Measurements from ENCODE around the gene CRMP1. TPM values are rescaled to one million over a fixed set of nuclear protein-coding genes. Genes with fewer than 3 reads are reported as not detected.
A peak's percentile ranks its signal among the peaks of the same experiment; 100 is the strongest.

CRMP1 gene
- total and polyA plus RNA-seq, 2 of the 8 experiments (the other 6 are each of a cell fraction or from before 2014, with no cell fraction given) = 120 to 131 TPM

DNA sequence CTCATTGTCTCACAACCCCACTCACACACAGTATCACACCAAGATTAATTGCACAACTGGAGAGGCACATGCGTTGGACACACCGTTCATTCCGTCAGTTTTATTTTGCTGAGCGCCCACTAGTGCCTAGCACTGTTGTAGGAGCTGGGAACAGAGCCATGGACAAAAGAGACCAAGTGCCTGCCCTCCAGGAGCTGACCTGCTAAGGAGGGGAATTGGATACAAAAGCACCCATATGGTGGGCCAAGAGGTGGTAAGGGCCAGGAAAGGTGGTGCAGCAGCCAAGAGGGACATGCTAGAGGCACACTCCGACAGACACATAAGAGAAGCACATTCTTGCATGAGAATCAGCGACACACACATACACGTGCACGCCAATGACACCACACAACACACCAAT is 705 bp upstream of the CRMP1 start:
- Histone ChIP-seq H3K36me3 (ENCODE audit: control insufficient read depth in 2 of 4, insufficient read depth in 4 of 4, low read length in 3 of 4) (no peaks in the 10 kb centered on the region), H3K14ac (ENCODE audit: insufficient read length) (no peak overlapping the region), H3K79me2 (ENCODE audit: control insufficient read depth in 1 of 2, insufficient read depth in 2 of 2, low read length in 2 of 2) (no peaks in the 10 kb centered on the region), H3K4ac (replicated peaks; ENCODE audit: insufficient read length, low read depth, low read length) (no peak overlapping the region), H3K23ac (ENCODE audit: insufficient read length) (no peak overlapping the region), H4K91ac (replicated peaks; ENCODE audit: insufficient read length, low read length) (no peak overlapping the region), H2AK5ac (ENCODE audit: low read depth, low read length) (peak overlapping the region; percentile 32; the same call in 1 of the 2 replicates), H3K4me3 (ENCODE audit: extremely low read depth in 1 of 4, insufficient read depth in 2 of 4, low read depth in 3 of 4, low read length in 4 of 4) (peak overlapping the region in 3 of 4 experiments; percentile 13 to 51 (median 43); a peak in 5 of 8 replicates), H3K4me2 (ENCODE audit: insufficient read depth in 1 of 2, low read depth in 2 of 2, low read length in 2 of 2) (peak overlapping the region; percentile 73 to 83), H3K56ac (replicated peaks; ENCODE audit: insufficient read length, low read depth, low read length) (no peak overlapping the region), H3K4me1 (replicated peaks in 1 of 4; ENCODE audit: control insufficient read depth in 3 of 4, insufficient read depth in 4 of 4, low read length in 3 of 4) (peaks cover 13 to 35% (median 22%) of the 10 kb centered on the region in 4 experiments), H4K5ac (ENCODE audit: insufficient read length, low read depth, low read length) (no peak overlapping the region), H2BK120ac (replicated peaks; ENCODE audit: low read depth, low read length) (no peak overlapping the region), H3K9ac (replicated peaks in 1 of 4; ENCODE audit: extremely low read depth in 1 of 4, low read depth in 3 of 4, low read length in 3 of 4) (no peak overlapping the region), H3K9me3 (ENCODE audit: insufficient read depth in 2 of 2, low read depth in 1 of 2, low read length in 1 of 2) (peaks cover 3 to 5% of the 10 kb centered on the region in 2 experiments; a peak in 2 of 4 replicates), H4K20me1 (replicated peaks in 1 of 2; ENCODE audit: control insufficient read depth in 1 of 2, insufficient read depth in 2 of 2, low read length in 2 of 2) (peaks cover 10 to 17% of the 10 kb centered on the region in 2 experiments), H2BK15ac (ENCODE audit: low read length) (peak overlapping the region; percentile 100), H3K27ac (ENCODE audit: low read depth, low read length) (no peak overlapping the region), H4K8ac (ENCODE audit: extremely low read depth, insufficient read depth, low read length) (no peak overlapping the region), H3K23me2 (ENCODE audit: low read depth, low read length) (peaks cover 15% of the 10 kb centered on the region), H2BK5ac (ENCODE audit: low read depth, low read length) (no peak overlapping the region), H2BK12ac (ENCODE audit: low read depth, low read length) (peak overlapping the region; percentile 45; the same call in 1 of the 2 replicates), H2BK20ac (ENCODE audit: low read length) (peak overlapping the region; percentile 49; the same call in 1 of the 2 replicates), H3K27me3 (replicated peaks in 1 of 4; ENCODE audit: control insufficient read depth in 3 of 4, extremely low read depth in 1 of 4, insufficient read depth in 3 of 4, low read length in 3 of 4) (peaks cover 27 to 81% (median 66%) of the 10 kb centered on the region in 4 experiments), H3K18ac (ENCODE audit: extremely low read depth, low read length) (peak overlapping the region; percentile 52; the same call in 1 of the 2 replicates), H3K79me1 (ENCODE audit: low read depth, low read length) (no peaks in the 10 kb centered on the region), H2AFZ (ENCODE audit: low read length) (0 out of 2 replicates have a peak overlapping the region, but pooled peaks have one; percentile 75)
- FAIRE-seq = no peak
- ChIA-PET CTCF (ENCODE audit: partially characterized antibody) (interaction anchor here (0.9 to 2.7 kb wide), 5 partner anchors 9 to 34 kb away, joined by 3 to 9 read pairs (median 3); no protein-coding TSS in a partner anchor), POLR2A (ENCODE audit: partially characterized antibody) (interaction anchor here (0.9 to 4.6 kb wide), 3 partner anchors 11 to 38 kb away, joined by 3 to 14 read pairs (median 3); no protein-coding TSS in a partner anchor)
- DNase-seq (ENCODE audit: low read depth in 1 of 2, low spot score in 2 of 2) = no peak
- 84% methylated on average over 8 of the region's 8 CpGs; no CpG with 5 or more reads in 1 of the 2 experiments for WGBS, 2 experiments (ENCODE audit: extremely low coverage in 1 of 2, insufficient coverage in 1 of 2, insufficient read length in 1 of 2, insufficient replicate concordance in 2 of 2, low coverage in 1 of 2, low lambda C conversion rate in 2 of 2, missing lambda C conversion rate in 1 of 2)
- no peak for TF ChIP-seq ASH2L (IDR thresholded peaks at IDR 0.05; ENCODE audit: low read length)
- no peak for TF ChIP-seq PHF8 (conservative IDR thresholded peaks at IDR 0.05; ENCODE audit: low read depth, low read length)
- TF ChIP-seq, protein P1, sequence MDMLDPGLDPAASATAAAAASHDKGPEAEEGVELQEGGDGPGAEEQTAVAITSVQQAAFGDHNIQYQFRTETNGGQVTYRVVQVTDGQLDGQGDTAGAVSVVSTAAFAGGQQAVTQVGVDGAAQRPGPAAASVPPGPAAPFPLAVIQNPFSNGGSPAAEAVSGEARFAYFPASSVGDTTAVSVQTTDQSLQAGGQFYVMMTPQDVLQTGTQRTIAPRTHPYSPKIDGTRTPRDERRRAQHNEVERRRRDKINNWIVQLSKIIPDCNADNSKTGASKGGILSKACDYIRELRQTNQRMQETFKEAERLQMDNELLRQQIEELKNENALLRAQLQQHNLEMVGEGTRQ (IDR thresholded peaks at IDR 0.05; ENCODE audit: low read length) = no peak
- no peak for TF ChIP-seq POLR2AphosphoS5 (IDR thresholded peaks at IDR 0.05; ENCODE audit: low read depth, low read length)
- no peak for TF ChIP-seq BCL11A (IDR thresholded peaks at IDR 0.05; ENCODE audit: low read depth in 2 of 2, low read length in 2 of 2)
- no peak for TF ChIP-seq EZH2 (IDR thresholded peaks at IDR 0.05; ENCODE audit: low read depth, low read length, severe bottlenecking)
- TF ChIP-seq SP4 (IDR thresholded peaks at IDR 0.05; ENCODE audit: low read length) = no peak
- no peak for TF ChIP-seq EGR1 (IDR thresholded peaks at IDR 0.05; ENCODE audit: borderline replicate concordance, low read depth, low read length)
- TF ChIP-seq, protein P2, sequence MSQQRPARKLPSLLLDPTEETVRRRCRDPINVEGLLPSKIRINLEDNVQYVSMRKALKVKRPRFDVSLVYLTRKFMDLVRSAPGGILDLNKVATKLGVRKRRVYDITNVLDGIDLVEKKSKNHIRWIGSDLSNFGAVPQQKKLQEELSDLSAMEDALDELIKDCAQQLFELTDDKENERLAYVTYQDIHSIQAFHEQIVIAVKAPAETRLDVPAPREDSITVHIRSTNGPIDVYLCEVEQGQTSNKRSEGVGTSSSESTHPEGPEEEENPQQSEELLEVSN (IDR thresholded peaks at IDR 0.05) = no peak
- TF ChIP-seq FOSL1 (IDR thresholded peaks at IDR 0.05; ENCODE audit: insufficient read depth, low read depth, low read length) = no peak
- TF ChIP-seq ZNF274 (IDR thresholded peaks at IDR 0.05; ENCODE audit: borderline replicate concordance, extremely low read depth, low read length) = no peak
- no peak for TF ChIP-seq POU5F1 (IDR thresholded peaks at IDR 0.05; ENCODE audit: low read depth, low read length)

Measured in H1 (cell line).